H1 (cell line): ENCODE results near the gene ZMIZ1. TPM values are rescaled to one million over a fixed set of nuclear protein-coding genes. Genes with fewer than 3 reads are reported as not detected.

Source experiments
- CTCF ChIA-PET: fragments of 300-600 bp; sonication (Branson Sonifier 250); formaldehyde crosslinking; loops from one replicate; lab custom pipeline; 2021; ENCODE audit not compliant: partially characterized antibody; lab: Charles Lee
- POLR2A ChIA-PET: fragments of 300-600 bp; sonication (Branson Sonifier 250); formaldehyde crosslinking; loops from one replicate; lab custom pipeline; 2021; ENCODE audit warnings: inconsistent platforms; ENCODE audit not compliant: partially characterized antibody; lab: Charles Lee
- DNase-seq, 2 experiments: peaks; one replicate each; pipeline versions ENCODE4 v3.0.0 to v3.0.0-alpha.2; 2010 to 2022; ENCODE audit warnings: low spot score in 2 of 2, low read depth in 1 of 2, mixed read lengths in 1 of 2
- FAIRE-seq: peaks from 2 replicates; lab custom pipeline; 2011; peaks lifted over from hg19 to GRCh38; lab: Jason Lieb, UNC
- H2AFZ ChIP-seq: 2 replicates; pipeline ENCODE4 v1.8.1; 2012; ENCODE audit warnings: low read length, inconsistent platforms
- H2AK5ac ChIP-seq: 2 replicates; pipeline ENCODE4 v1.6.1; 2013; ENCODE audit warnings: low read depth, low read length
- H2BK120ac ChIP-seq: replicated peaks from 2 replicates; pipeline ENCODE3; 2013; ENCODE audit warnings: low read depth, low read length, inconsistent platforms
- H2BK12ac ChIP-seq: 2 replicates; pipeline ENCODE4 v1.6.1; 2013; ENCODE audit warnings: low read depth, low read length
- H2BK15ac ChIP-seq: 2 replicates; pipeline ENCODE4 v1.6.1; 2013; ENCODE audit warnings: low read length
- H2BK20ac ChIP-seq: 2 replicates; pipeline ENCODE4 v1.6.1; 2013; ENCODE audit warnings: low read length
- H2BK5ac ChIP-seq: 2 replicates; pipeline ENCODE4 v1.6.1; 2013; ENCODE audit warnings: low read depth, low read length
- H3K14ac ChIP-seq: 2 replicates; pipeline ENCODE4 v1.6.1; 2013; ENCODE audit warnings: inconsistent platforms; ENCODE audit not compliant: insufficient read length
- H3K18ac ChIP-seq: 2 replicates; pipeline ENCODE4 v1.6.1; 2013; ENCODE audit warnings: low read length; ENCODE audit errors: extremely low read depth
- H3K23ac ChIP-seq: 2 replicates; pipeline ENCODE4 v1.6.1; 2013; ENCODE audit warnings: inconsistent platforms; ENCODE audit not compliant: insufficient read length
- H3K23me2 ChIP-seq: 2 replicates; pipeline ENCODE4 v1.6.1; 2013; ENCODE audit warnings: low read depth, low read length
- H3K27ac ChIP-seq: 2 replicates; pipeline ENCODE4 v1.6.1; 2011; ENCODE audit warnings: low read depth, low read length, inconsistent platforms
- H3K27me3 ChIP-seq, 4 experiments: replicated peaks in 1 of 4; 1 replicate in 1 of 4; 2 replicates in 3 of 4; pipeline versions ENCODE4 v1.6.1 to v1.8.1; 2011 to 2013; ENCODE audit warnings: low read length in 3 of 4, mild to moderate bottlenecking in 3 of 4, inconsistent platforms in 2 of 4, mixed read lengths in 2 of 4, moderate library complexity in 1 of 4; ENCODE audit not compliant: control insufficient read depth in 3 of 4, insufficient read depth in 3 of 4; ENCODE audit errors: extremely low read depth in 1 of 4
- H3K36me3 ChIP-seq, 4 experiments: 2 replicates each; pipeline versions ENCODE4 v1.6.1 to v1.8.1; 2011 to 2013; ENCODE audit warnings: mild to moderate bottlenecking in 4 of 4, low read length in 3 of 4, moderate library complexity in 2 of 4, control low read depth in 1 of 4, inconsistent platforms in 1 of 4; ENCODE audit not compliant: insufficient read depth in 4 of 4, control insufficient read depth in 2 of 4
- H3K4ac ChIP-seq: replicated peaks from 2 replicates; pipeline ENCODE3; 2013; ENCODE audit warnings: low read length, low read depth, mixed read lengths, inconsistent platforms; ENCODE audit not compliant: insufficient read length
- H3K4me1 ChIP-seq, 4 experiments: replicated peaks in 1 of 4; 1 replicate in 1 of 4; 2 replicates in 3 of 4; pipeline versions ENCODE4 v1.6.1 to v1.8.1; 2011 to 2013; ENCODE audit warnings: low read length in 3 of 4, inconsistent platforms in 2 of 4, mixed read lengths in 1 of 4; ENCODE audit not compliant: insufficient read depth in 4 of 4, control insufficient read depth in 3 of 4
- H3K4me2 ChIP-seq, 2 experiments: 2 replicates each; pipeline versions ENCODE4 v1.6.1 to v1.8.1; 2011 to 2013; ENCODE audit warnings: low read depth in 2 of 2, low read length in 2 of 2, control low read depth in 1 of 2, inconsistent platforms in 1 of 2, mild to moderate bottlenecking in 1 of 2; ENCODE audit not compliant: insufficient read depth in 1 of 2
- H3K4me3 ChIP-seq, 4 experiments: fragments of 200-600, 300-600 bp in 1 of 4; sonication (generic), shearing (Covaris generic), sonication (Bioruptor Twin) in 1 of 4; 2 replicates each; pipeline versions ENCODE4 v1.5.1 to v1.8.1; 2011 to 2016; ENCODE audit warnings: low read length in 4 of 4, low read depth in 3 of 4, control low read depth in 2 of 4, inconsistent platforms in 2 of 4, mild to moderate bottlenecking in 2 of 4, mixed read lengths in 1 of 4, moderate library complexity in 1 of 4; ENCODE audit not compliant: insufficient read depth in 2 of 4; ENCODE audit errors: extremely low read depth in 1 of 4
- H3K56ac ChIP-seq: replicated peaks from 2 replicates; pipeline ENCODE3; 2013; ENCODE audit warnings: low read depth, mild to moderate bottlenecking, mixed read lengths, low read length, inconsistent platforms; ENCODE audit not compliant: insufficient read length
- H3K79me1 ChIP-seq: 2 replicates; pipeline ENCODE4 v1.6.1; 2013; ENCODE audit warnings: low read depth, low read length, control low read depth
- H3K79me2 ChIP-seq, 2 experiments: 2 replicates each; pipeline versions ENCODE4 v1.6.1 to v1.8.1; 2012 to 2013; ENCODE audit warnings: low read length in 2 of 2, mild to moderate bottlenecking in 2 of 2, inconsistent platforms in 1 of 2; ENCODE audit not compliant: insufficient read depth in 2 of 2, control insufficient read depth in 1 of 2
- H3K9ac ChIP-seq, 4 experiments: replicated peaks in 1 of 4; 1 replicate in 1 of 4; 2 replicates in 3 of 4; pipeline versions ENCODE4 v1.6.1 to v1.8.1; 2011 to 2013; ENCODE audit warnings: low read depth in 3 of 4, low read length in 3 of 4, control low read depth in 2 of 4, mild to moderate bottlenecking in 2 of 4, moderate library complexity in 2 of 4, inconsistent platforms in 1 of 4; ENCODE audit errors: extremely low read depth in 1 of 4
- H3K9me3 ChIP-seq, 2 experiments: 2 replicates each; pipeline versions ENCODE4 v1.6.1 to v1.8.1; 2012 to 2013; ENCODE audit warnings: mild to moderate bottlenecking in 2 of 2, moderate library complexity in 2 of 2, control low read depth in 1 of 2, inconsistent platforms in 1 of 2, low read depth in 1 of 2, low read length in 1 of 2, mixed read lengths in 1 of 2; ENCODE audit not compliant: insufficient read depth in 2 of 2
- H4K20me1 ChIP-seq, 2 experiments: replicated peaks in 1 of 2; 2 replicates each; pipeline versions ENCODE3 to v1.8.1; 2011 to 2013; ENCODE audit warnings: inconsistent platforms in 2 of 2, low read length in 2 of 2, mild to moderate bottlenecking in 1 of 2; ENCODE audit not compliant: insufficient read depth in 2 of 2, control insufficient read depth in 1 of 2
- H4K5ac ChIP-seq: 2 replicates; pipeline ENCODE4 v1.6.1; 2013; ENCODE audit warnings: low read length, low read depth, mixed read lengths, inconsistent platforms; ENCODE audit not compliant: insufficient read length
- H4K8ac ChIP-seq: 2 replicates; pipeline ENCODE4 v1.8.0; 2013; ENCODE audit warnings: mild to moderate bottlenecking, moderate library complexity, low read length, inconsistent platforms; ENCODE audit not compliant: insufficient read depth; ENCODE audit errors: extremely low read depth
- H4K91ac ChIP-seq: replicated peaks from 2 replicates; pipeline ENCODE3; 2013; ENCODE audit warnings: low read length, mixed read lengths, inconsistent platforms; ENCODE audit not compliant: insufficient read length
- ATF3 ChIP-seq: IDR thresholded peaks from 2 replicates; pipeline ENCODE4 v1.6.1; 2011; ENCODE audit warnings: low read depth, mild to moderate bottlenecking, low read length; ENCODE audit not compliant: insufficient read depth
- CEBPB ChIP-seq: IDR thresholded peaks from 2 replicates; pipeline ENCODE4 v1.6.1; 2012; ENCODE audit warnings: low read depth, low read length
- CHD2 ChIP-seq: IDR thresholded peaks from 2 replicates; pipeline ENCODE4 v1.6.1; 2012; ENCODE audit warnings: low read length, improper control_type of control experiment
- EGR1 ChIP-seq: IDR thresholded peaks from 2 replicates; pipeline ENCODE4 v1.6.1; 2011; ENCODE audit warnings: low read depth, low read length, borderline replicate concordance
- GTF2F1 ChIP-seq: IDR thresholded peaks from 2 replicates; pipeline ENCODE4 v1.6.1; 2012; ENCODE audit warnings: low read depth, low read length, improper control_type of control experiment, borderline replicate concordance
- HDAC2 ChIP-seq, 2 experiments: fragments of 300-600 bp in 1 of 2; sonication (generic) in 1 of 2; IDR thresholded peaks; 2 replicates each; pipeline ENCODE4 v1.6.1; 2011 to 2012; ENCODE audit warnings: low read depth in 2 of 2, low read length in 2 of 2, mild to moderate bottlenecking in 2 of 2, moderate library complexity in 2 of 2, borderline replicate concordance in 1 of 2, inconsistent platforms in 1 of 2
- HDAC6 ChIP-seq: IDR thresholded peaks from one replicate; pipeline ENCODE4 v1.7.1; 2012; ENCODE audit warnings: low read depth, mild to moderate bottlenecking, inconsistent platforms, low read length, moderate library complexity
- NRF1 ChIP-seq: IDR thresholded peaks from 2 replicates; pipeline ENCODE4 v1.6.1; 2011; ENCODE audit warnings: mild to moderate bottlenecking, low read depth, low read length, improper control_type of control experiment
- POU5F1 ChIP-seq: IDR thresholded peaks from 2 replicates; pipeline ENCODE4 v1.6.1; 2011; ENCODE audit warnings: low read depth, mild to moderate bottlenecking, low read length, moderate library complexity
- SAP30 ChIP-seq: fragments of 300-600 bp; sonication (generic); IDR thresholded peaks from 2 replicates; pipeline ENCODE4 v1.7.1; 2012; ENCODE audit warnings: low read length, moderate library complexity, mild to moderate bottlenecking, inconsistent platforms; ENCODE audit not compliant: insufficient read depth, insufficient replicate concordance
- SP2 ChIP-seq: IDR thresholded peaks from 2 replicates; pipeline ENCODE4 v1.6.1; 2012; ENCODE audit warnings: mild to moderate bottlenecking, low read length, inconsistent platforms
- YY1 ChIP-seq: IDR thresholded peaks from 2 replicates; pipeline ENCODE4 v1.6.1; 2011; ENCODE audit warnings: low read depth, mild to moderate bottlenecking, low read length
- WGBS, 2 experiments: shearing (Covaris generic) in 1 of 2; methylation state at CpG; one replicate each; pipeline versions ENCODE4 v1.1.6 to v1.1.7; 2013 to 2015; ENCODE audit warnings: low lambda C conversion rate in 2 of 2, mixed read lengths in 2 of 2, inconsistent platforms in 1 of 2, low coverage in 1 of 2, missing lambda C conversion rate in 1 of 2; ENCODE audit not compliant: insufficient replicate concordance in 2 of 2, insufficient coverage in 1 of 2, insufficient read length in 1 of 2; ENCODE audit errors: extremely low coverage in 1 of 2, missing lambda C conversion rate in 1 of 2; 5-methylcytosine and 5-hydroxymethylcytosine counted together
- polyA plus RNA-seq, 7 experiments: library from polyadenylated mRNA; depleted of rRNA in 3 of 7; stranded (reverse) in 5 of 7; unstranded in 2 of 7; fragments of >200 nt in 5 of 7; fragments of 200-250 nt in 2 of 7; gene quantifications; 1 replicate in 5 of 7; 2 replicates in 1 of 7; 4 replicates in 1 of 7; pipeline versions ENCODE4 v1.2.1 to v1.2.3, GENCODE V29; 2011 to 2013; ENCODE audit warnings: missing spikeins in 2 of 7, mixed read lengths in 2 of 7
- total RNA-seq: library from RNA; stranded (reverse); fragmentation: NEBNext Ultra II Directional; extraction: Animal tissue kit (Norgen Biotek cat#: 25700); gene quantifications from 2 replicates; pipeline ENCODE4 v1.2.1, GENCODE V29; 2021

Gene ZMIZ1
- total and polyA plus RNA-seq, 2 of the 8 experiments (the other 6 are each of a cell fraction or from before 2014, with no cell fraction given), result 8.1 to 28.0 TPM

GRCh38 chr10:79053481-79054202 is 15.1 kb upstream of the ZMIZ1 start:
- DNase-seq (no peak), FAIRE-seq (no peak)
- Histone ChIP-seq H3K56ac (no peak overlapping the region), H3K27me3 (peaks cover 0 to 8% (median 0%) of the 10 kb centered on the region in 4 experiments; a peak in 2 of 7 replicates), H2AK5ac (no peak overlapping the region), H3K18ac (no peak overlapping the region), H3K23ac (no peak overlapping the region), H4K20me1 (no peaks in the 10 kb centered on the region), H2BK15ac (0 out of 2 replicates have a peak overlapping the region, but pooled peaks have one; percentile 53), H4K5ac (no peak overlapping the region), H3K14ac (no peak overlapping the region), H3K79me1 (no peaks in the 10 kb centered on the region), H4K91ac (peak overlapping the region; percentile 13), H3K27ac (no peak overlapping the region), H3K4me1 (peaks cover 0 to 35% (median 18%) of the 10 kb centered on the region in 4 experiments; a peak in 6 of 7 replicates), H4K8ac (no peak overlapping the region), H2BK5ac (no peak overlapping the region), H2BK12ac (0 out of 2 replicates have a peak overlapping the region, but pooled peaks have one; percentile 23), H3K79me2 (no peaks in the 10 kb centered on the region), H3K4me3 (no peak overlapping the region), H2BK120ac (no peak overlapping the region), H3K23me2 (no peaks in the 10 kb centered on the region), H2BK20ac (no peak overlapping the region), H3K36me3 (no peaks in the 10 kb centered on the region), H3K9ac (no peak overlapping the region), H2AFZ (no peak overlapping the region), H3K9me3 (no peaks in the 10 kb centered on the region), H3K4me2 (no peak overlapping the region), H3K4ac (no peak overlapping the region)
- ChIA-PET POLR2A (no interaction called here), CTCF (interaction anchor here (0.7 to 2.2 kb wide), 2 partner anchors 120 to 141 kb away, joined by 3 to 8 read pairs; no protein-coding TSS in a partner anchor)
- 80% methylated on average over 10 of the region's 11 CpGs; no CpG with 5 or more reads in 1 of the 2 experiments for WGBS, 2 experiments
- TF ChIP-seq YY1 (no peak), ATF3 (no peak), GTF2F1 (no peak), CEBPB (no peak), HDAC6 (no peak), POU5F1 (no peak), EGR1 (no peak), NRF1 (no peak), SAP30 (no peak), SP2 (no peak), HDAC2 (IDR thresholded peaks at IDR 0.05; ENCODE audit: borderline replicate concordance in 1 of 2, low read depth in 2 of 2, low read length in 2 of 2) (no peak), CHD2 (no peak)
